Stomach (tissue), 9 donors: Measurements from ENCODE around the gene NALCN. TPM values are rescaled to one million over a fixed set of nuclear protein-coding genes. Genes with fewer than 3 reads are reported as not detected.

Experiments
- DNase-seq, 2 donors: peaks; one replicate each; pipeline versions ENCODE4 v3.0.0 to v3.0.0-alpha.2; 2013 to 2019
- H3K27ac ChIP-seq, 5 donors: fragments of 200-600 bp in 4 of 5; sonication (generic) in 4 of 5; one replicate each; pipeline ENCODE4 v1.5.1; 2013 to 2019; ENCODE audit warnings: mild to moderate bottlenecking in 1 of 5, moderate library complexity in 1 of 5
- H3K27me3 ChIP-seq, 3 donors: fragments of 200-600 bp; sonication (generic); one replicate each; pipeline ENCODE4 v1.5.1; 2017 to 2019; ENCODE audit warnings: mixed run types in 1 of 3
- H3K36me3 ChIP-seq, 4 donors: fragments of 200-600 bp; sonication (generic); 1 replicate in 3 of 4; 2 replicates in 1 of 4; pipeline ENCODE4 v1.5.1; 2016 to 2019
- H3K4me1 ChIP-seq, 4 donors: fragments of 200-600 bp; sonication (generic); one replicate each; pipeline ENCODE4 v1.5.1; 2016 to 2019
- H3K4me3 ChIP-seq, 4 donors: fragments of 200-600 bp; sonication (generic) in 3 of 4; one replicate each; pipeline ENCODE4 v1.5.1; 2016 to 2019; ENCODE audit warnings: mild to moderate bottlenecking in 1 of 4
- H3K9me3 ChIP-seq, 4 donors: fragments of 200-600 bp; sonication (generic); one replicate each; pipeline ENCODE4 v1.5.1; 2016 to 2019
- CTCF ChIP-seq, 7 experiments: fragments of 450-650 bp in 4 of 7; fragments of 200-600 bp in 3 of 7; sonication (generic) in 3 of 7; IDR thresholded peaks; one replicate each; pipeline ENCODE4 v1.5.1; 2016 to 2019; ENCODE audit warnings: antibody characterized with exemption in 7 of 7, control low read depth in 2 of 7, mild to moderate bottlenecking in 1 of 7
- EP300 ChIP-seq: sonication (generic); formaldehyde crosslinking; IDR thresholded peaks from one replicate; pipeline ENCODE4 v1.6.1; 2017; ENCODE audit warnings: antibody characterized with exemption
- POLR2A ChIP-seq, 4 donors: fragments of 450-650 bp; IDR thresholded peaks; one replicate each; pipeline ENCODE4 v1.6.1; 2016; ENCODE audit warnings: antibody characterized with exemption in 4 of 4, control low read depth in 2 of 4, mild to moderate bottlenecking in 1 of 4, moderate library complexity in 1 of 4
- POLR2AphosphoS5 ChIP-seq, 3 donors: sonication (generic); formaldehyde crosslinking; IDR thresholded peaks; one replicate each; pipeline ENCODE4 v1.6.1; 2016; ENCODE audit warnings: antibody characterized with exemption in 3 of 3
- WGBS, 5 donors: extraction: QIAGEN DNeasy Blood & Tissue Kit in 3 of 5; methylation state at CpG; one replicate each; pipeline versions ENCODE4 v1.1.5 to v1.1.7; 2013 to 2018; 5-methylcytosine and 5-hydroxymethylcytosine counted together
- intact Hi-C: fragments of 100-400 bp; cut with DNase I; formaldehyde crosslinking; loops from one replicate; pipeline ENCODE4 v1.15.1; 2023; ENCODE audit warnings: low total_unique reads
- polyA plus RNA-seq, 3 donors: library from polyadenylated mRNA; stranded (reverse); fragments of 200-250 nt; gene quantifications; one replicate each; pipeline ENCODE4 v1.2.3, GENCODE V29; 2013
- total RNA-seq, 5 donors: library from RNA; depleted of rRNA; stranded (reverse); fragments of >200 nt; gene quantifications; one replicate each; pipeline versions ENCODE4 v1.1.0 to v1.2.3, GENCODE V29; 2014 to 2016
- donor health status: healthy with polysubstance abuse.
- donor health status: Bipolar disorder and iron deficiency.
- donor health status: healthy.

NALCN gene
- total and polyA plus RNA-seq, 8 donors = 0.15 to 2.9 (median 1.2) TPM; not detected in 2

GRCh38 chr13:101217086-101217485 lies 199.2 kb downstream of the NALCN start:
- H3K4me3 ChIP-seq = no peak overlapping the region
- no peak for DNase-seq
- H3K27ac ChIP-seq = no peak overlapping the region
- TF ChIP-seq POLR2A (IDR thresholded peaks at IDR 0.05) = no peak
- no peak for TF ChIP-seq POLR2AphosphoS5 (IDR thresholded peaks at IDR 0.05)
- no peak for TF ChIP-seq CTCF (IDR thresholded peaks at IDR 0.05)
- no peak for TF ChIP-seq EP300
- no peaks in the 10 kb centered on the region for H3K4me1 ChIP-seq
- H3K9me3 ChIP-seq = no peaks in the 10 kb centered on the region
- intact Hi-C loops = no loop called here
- no peaks in the 10 kb centered on the region for H3K36me3 ChIP-seq
- no peaks in the 10 kb centered on the region for H3K27me3 ChIP-seq

- Histone ChIP-seq H3K27me3 (no peaks in the 10 kb centered on the region), H3K4me1 (no peaks in the 10 kb centered on the region), H3K9me3 (peaks cover 0 to 6% (median 0%) of the 10 kb centered on the region in 4 donors), H3K36me3 (no peaks in the 10 kb centered on the region), H3K4me3 (no peak overlapping the region), H3K27ac (no peak overlapping the region)
- intact Hi-C loops = no loop called here
- DNase-seq = no peak
- TF ChIP-seq POLR2A (IDR thresholded peaks at IDR 0.05) (no peak), CTCF (IDR thresholded peaks at IDR 0.05) (no peak), EP300 (no peak), POLR2AphosphoS5 (IDR thresholded peaks at IDR 0.05) (no peak)
These were observed 205.0 kb downstream of the NALCN start for GRCh38 chr13:101211261-101211660.

- 80 to 92% (median 85%) methylated on average over 3 of the region's 3 CpGs for WGBS, 5 donors
These were observed 205.5 kb downstream of the NALCN start for GRCh38 chr13:101210774-101211173.

GRCh38 chr13:101209206-101209893 lies 207.0 kb downstream of the NALCN start:
- no peak for TF ChIP-seq EP300
- no peak for TF ChIP-seq POLR2AphosphoS5 (IDR thresholded peaks at IDR 0.05)
- TF ChIP-seq CTCF (IDR thresholded peaks at IDR 0.05) = no peak
- no peak for TF ChIP-seq POLR2A (IDR thresholded peaks at IDR 0.05)
- Histone ChIP-seq H3K36me3 (no peaks in the 10 kb centered on the region), H3K27me3 (no peaks in the 10 kb centered on the region), H3K9me3 (peaks cover 0 to 6% (median 0%) of the 10 kb centered on the region in 4 donors), H3K27ac (no peak overlapping the region), H3K4me3 (no peak overlapping the region), H3K4me1 (no peaks in the 10 kb centered on the region)
- intact Hi-C loops = no loop called here
- WGBS, 5 donors = 76 to 89% (median 77%) methylated on average over 4 of the region's 4 CpGs
- DNase-seq = no peak

More at GRCh38 chr13:101210774-101211173, 205.5 kb downstream of the NALCN start:
- Histone ChIP-seq H3K4me3 (no peak overlapping the region), H3K4me1 (no peaks in the 10 kb centered on the region), H3K27ac (no peak overlapping the region), H3K27me3 (no peaks in the 10 kb centered on the region), H3K9me3 (peaks cover 0 to 6% (median 0%) of the 10 kb centered on the region in 4 donors), H3K36me3 (no peaks in the 10 kb centered on the region)
- TF ChIP-seq EP300 (no peak), CTCF (IDR thresholded peaks at IDR 0.05) (no peak), POLR2A (IDR thresholded peaks at IDR 0.05) (no peak), POLR2AphosphoS5 (IDR thresholded peaks at IDR 0.05) (no peak)
- intact Hi-C loops = no loop called here
- DNase-seq = no peak
